HG03103 (cell line): ENCODE data around the gene NCOA5.

Source experiments
- ATAC-seq: cut with Tn5 transposase; IDR thresholded peaks from one replicate; pipeline ENCODE4 v1.9.1; 2021; ENCODE audit warnings: low read depth; ENCODE audit not compliant: unreplicated experiment

Gene NCOA5

GRCh38 chr20:46047821-46048220 lies 41.9 kb downstream of the NCOA5 start:
- no peak for ATAC-seq

- no peak for ATAC-seq
Measured at GRCh38 chr20:46046588-46047310, 43.0 kb downstream of the NCOA5 start.

- no peak for ATAC-seq
Measured at GRCh38 chr20:46044896-46045295, 44.9 kb downstream of the NCOA5 start.

GRCh38 chr20:46043556-46043955 lies 46.2 kb downstream of the NCOA5 start:
- no peak for ATAC-seq

GRCh38 chr20:46040902-46041535 lies 48.7 kb downstream of the NCOA5 start:
- ATAC-seq: no peak

GRCh38 chr20:46037036-46037435 lies 52.7 kb downstream of the NCOA5 start:
- ATAC-seq: no peak

GRCh38 chr20:46036370-46036769 lies 53.4 kb downstream of the NCOA5 start:
- ATAC-seq: no peak

DNA sequence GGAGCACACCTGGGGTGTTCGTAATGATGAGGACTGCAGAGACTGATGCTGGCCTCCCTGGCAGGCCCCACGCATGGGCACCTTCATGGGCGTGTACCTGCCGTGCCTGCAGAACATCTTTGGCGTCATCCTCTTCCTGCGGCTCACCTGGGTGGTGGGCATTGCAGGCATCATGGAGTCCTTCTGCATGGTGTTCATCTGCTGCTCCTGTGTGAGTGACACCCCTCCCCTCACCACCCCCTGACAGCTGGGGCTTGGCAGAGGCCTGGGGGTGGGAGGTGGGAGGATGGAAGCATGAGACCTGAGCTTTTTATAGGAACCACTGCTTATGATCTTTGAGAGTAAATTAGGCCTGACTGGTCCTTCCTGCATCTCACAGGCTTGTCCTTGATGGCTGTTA lies 54.0 kb downstream of the NCOA5 start:
- no peak for ATAC-seq

GRCh38 chr20:46035253-46035652 lies 54.5 kb downstream of the NCOA5 start:
- ATAC-seq: no peak

DNA sequence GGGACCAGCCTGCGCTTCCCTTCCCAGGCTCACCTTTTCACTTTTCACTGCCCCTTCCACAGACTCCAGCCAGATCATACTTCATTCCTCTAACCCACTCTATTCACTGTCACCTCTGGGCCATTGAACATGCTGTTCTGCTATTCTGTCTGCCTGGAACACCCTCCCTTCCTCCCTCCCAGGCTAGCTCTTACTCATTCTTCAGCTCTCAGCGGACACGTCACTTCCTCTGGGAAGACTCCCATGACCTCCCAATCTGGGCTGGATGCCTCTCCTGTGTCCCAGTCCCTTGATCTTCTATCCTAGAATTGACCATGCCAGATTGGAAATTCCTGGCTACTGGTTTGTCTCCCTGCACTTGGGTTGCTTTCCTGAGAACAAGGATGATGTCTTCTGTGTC lies 55.7 kb downstream of the NCOA5 start:
- no peak for ATAC-seq

DNA sequence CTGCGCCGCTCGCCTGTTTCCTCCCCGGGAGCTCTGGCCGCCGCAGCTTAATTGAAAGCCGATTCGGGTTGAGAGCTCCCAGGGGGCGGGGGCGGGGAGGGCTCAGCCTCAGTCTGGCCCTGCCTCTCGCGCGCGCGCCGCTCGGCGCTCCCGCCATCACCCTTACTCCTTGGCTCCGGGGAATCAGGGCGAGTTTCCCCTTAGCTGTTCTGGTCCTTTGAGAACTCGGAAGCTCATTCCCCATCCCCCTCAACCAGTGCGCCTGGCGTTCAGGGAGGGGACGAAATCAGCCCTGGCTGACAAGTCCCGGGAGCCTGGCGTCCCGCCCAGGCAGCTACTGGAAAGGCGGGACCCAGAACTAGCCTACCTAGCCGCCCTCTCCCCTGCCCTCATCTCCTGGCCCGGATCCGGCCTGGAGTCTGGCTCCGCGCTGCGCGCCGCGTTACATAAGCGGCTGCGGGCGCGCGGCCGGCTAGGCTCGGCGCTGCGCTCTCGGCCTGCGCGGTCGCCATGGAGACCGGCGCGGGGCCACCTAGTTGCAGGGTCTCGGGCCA lies 58.0 kb downstream of the NCOA5 start:
- ATAC-seq: no peak

DNA sequence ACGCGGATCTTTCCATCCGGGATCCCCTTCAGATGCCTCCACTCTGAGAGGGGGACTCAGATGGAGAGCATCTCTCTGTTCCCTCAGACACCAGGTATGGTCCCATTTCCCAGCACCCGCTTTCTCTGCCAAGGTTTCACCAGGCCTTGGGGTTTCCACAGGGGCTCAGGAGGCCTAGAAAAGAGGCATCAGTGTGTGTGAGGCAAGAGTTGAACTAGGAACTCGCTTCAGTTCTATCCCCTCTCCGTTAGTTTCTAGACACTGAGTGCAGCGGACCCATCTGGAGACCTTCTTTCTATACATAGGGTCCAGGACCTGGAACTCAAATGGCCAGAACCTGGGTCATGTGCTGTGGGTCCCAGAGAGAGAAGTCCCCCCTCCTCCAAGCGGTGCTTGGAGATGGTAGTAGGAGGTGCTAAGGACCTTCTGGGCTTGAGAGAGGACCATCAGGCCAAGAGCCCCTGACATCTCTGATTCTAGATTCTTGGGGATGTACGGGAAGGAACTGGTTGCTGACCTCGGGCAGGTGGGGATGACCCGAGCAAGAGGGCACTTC lies 58.7 kb downstream of the NCOA5 start:
- no peak for ATAC-seq

GRCh38 chr20:46030284-46031013 lies 59.3 kb downstream of the NCOA5 start:
- ATAC-seq: no peak

DNA sequence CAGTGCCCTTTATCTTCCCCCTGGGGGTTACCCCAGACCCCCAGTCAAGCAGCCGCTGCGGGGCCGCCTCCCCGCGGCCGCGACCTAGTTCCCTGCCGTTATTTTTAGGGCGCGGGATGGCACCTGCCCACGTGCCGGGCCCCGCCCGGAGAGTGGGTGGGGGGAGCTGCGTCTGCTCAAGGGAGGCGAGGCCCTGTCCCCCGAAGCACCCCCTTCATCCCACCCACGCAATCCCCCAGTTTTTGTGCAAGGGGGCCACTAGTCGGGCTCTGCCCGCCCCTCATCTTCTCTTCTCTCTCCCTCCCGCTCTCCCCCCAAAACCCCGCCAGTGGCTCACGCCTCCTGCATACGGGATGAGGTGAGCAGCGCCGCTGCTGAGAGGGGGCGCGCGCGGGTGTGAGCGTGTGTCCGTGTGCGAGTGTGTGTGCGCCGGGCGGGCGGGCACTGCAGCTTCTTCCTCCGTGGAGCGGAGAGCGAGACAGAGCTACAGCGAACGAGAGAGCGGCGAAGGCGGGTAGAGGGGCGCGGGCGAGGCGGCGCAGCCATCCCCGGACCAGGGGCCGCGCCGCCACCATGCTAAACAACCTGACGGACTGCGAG lies 60.9 kb downstream of the NCOA5 start, which contains the start of gene SLC12A5:
Gene SLC12A5 (plus strand): TSS at position 444 of the 600 bp plus-strand sequence. CDS start 130 bp downstream, at position 574.
- ATAC-seq: no peak

- ATAC-seq: no peak
Measured at GRCh38 chr20:46028110-46028509, 61.7 kb downstream of the NCOA5 start.

GRCh38 chr20:46027245-46027853 lies 62.4 kb downstream of the NCOA5 start:
- no peak for ATAC-seq

- no peak for ATAC-seq
Measured at GRCh38 chr20:46025376-46025783, 64.4 kb downstream of the NCOA5 start.

DNA sequence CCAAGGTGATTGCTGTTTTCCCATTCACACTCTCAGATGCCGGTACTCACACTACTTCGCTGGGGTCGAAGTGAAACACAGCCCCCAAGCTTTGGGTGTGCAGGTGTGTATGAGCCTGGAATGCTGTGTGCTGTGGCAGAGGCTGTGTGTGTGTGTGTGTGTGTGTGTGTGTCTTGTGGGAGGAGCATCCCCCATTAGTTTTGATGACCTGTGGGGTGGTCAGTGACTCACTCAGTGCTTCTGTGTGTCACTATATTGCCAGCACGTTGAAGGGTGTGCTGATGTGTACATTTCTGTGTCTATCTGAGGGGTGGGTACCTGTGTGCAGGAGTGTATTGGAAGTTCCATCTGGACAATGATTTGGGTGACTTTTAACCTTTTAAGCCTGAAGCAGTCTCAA lies 65.8 kb downstream of the NCOA5 start:
- no peak for ATAC-seq

DNA sequence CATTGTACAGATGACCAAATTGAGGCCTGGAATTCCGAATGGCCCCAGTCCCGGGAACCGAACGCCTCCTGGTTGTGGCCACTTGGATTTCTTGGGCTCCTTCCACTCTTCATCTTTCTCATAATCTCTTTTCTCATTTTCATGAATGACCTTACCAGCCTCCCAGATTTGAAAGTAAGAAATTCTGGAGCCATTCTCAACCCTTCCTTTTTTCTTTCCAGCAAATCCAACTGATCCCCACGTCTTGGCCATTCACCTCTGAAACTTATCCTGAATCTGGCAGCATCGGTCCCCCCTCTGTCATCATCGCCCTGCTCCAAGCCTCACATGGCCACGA lies 66.6 kb downstream of the NCOA5 start:
- no peak for ATAC-seq

DNA sequence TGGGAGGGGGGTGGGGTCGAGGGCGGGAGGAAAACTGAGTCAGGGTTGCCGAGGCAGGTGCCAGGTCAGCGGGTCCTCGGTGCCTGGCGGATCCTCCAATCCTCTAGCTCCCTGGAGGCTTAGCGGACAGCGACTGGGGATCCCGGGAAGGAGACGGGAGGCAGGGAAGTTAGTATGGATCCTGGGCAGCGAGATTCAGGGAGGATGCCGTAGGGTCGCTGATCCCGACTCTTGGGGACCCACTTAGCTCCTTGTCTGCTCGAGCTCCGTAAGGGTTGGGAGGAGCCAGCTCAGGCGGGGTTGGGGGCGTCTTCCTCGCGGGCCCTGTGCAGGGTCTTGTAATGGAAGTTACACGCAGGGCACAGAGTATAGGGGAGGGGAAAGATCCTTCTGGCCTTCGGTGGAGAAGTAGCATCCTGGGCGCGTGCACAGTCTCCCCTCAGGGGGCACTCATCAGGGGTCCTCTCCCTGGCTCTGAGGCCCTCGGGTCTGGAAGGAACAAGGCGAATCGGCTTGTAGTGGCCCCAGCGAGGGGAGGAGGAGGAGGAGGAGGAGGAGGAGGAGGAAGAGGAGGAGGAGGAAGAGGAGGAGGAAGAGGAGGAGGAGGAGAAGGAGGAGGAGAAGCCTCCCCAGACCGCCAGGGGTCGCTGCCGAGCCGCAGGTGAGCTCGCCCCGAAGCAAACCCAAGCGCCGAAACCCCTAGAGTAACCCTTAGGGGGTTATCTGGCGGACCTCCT lies 67.2 kb downstream of the NCOA5 start:
- ATAC-seq: no peak
